ENCODE results near the gene NAA80. TPM values are rescaled to one million over a fixed set of nuclear protein-coding genes. Genes with fewer than 3 reads are reported as not detected.

The NAA80 gene
- total and polyA plus RNA-seq, 2 donors (not counting 3 experiments of a cell fraction or from before 2014, with no cell fraction given) = 9.0 to 13.1 TPM

- CTCF ChIA-PET = interaction anchor here (0.9 to 8.6 kb wide), 6 partner anchors 9 to 29 kb away, joined by 4 to 98 read pairs (median 11); partner anchors contain the start of gene GNAI2
- TSS peak; percentile 1 for BruUV-seq (replicated peaks)
- H3K9me1 ChIP-seq (replicated peaks; ENCODE audit: control insufficient read depth, extremely low read depth, insufficient read depth, low read length) = no peaks in the 10 kb centered on the region
- no peak overlapping the region for H3K9ac ChIP-seq (replicated peaks; ENCODE audit: extremely low read depth, insufficient read depth, low read length)
- H3K9me3 ChIP-seq (replicated peaks; ENCODE audit: control insufficient read depth, insufficient read depth, low read length) = no peaks in the 10 kb centered on the region
- dilution Hi-C loops (cut with MboI; ENCODE audit: extremely low pct_ligation_motif_present, low sequenced_read_pairs) = no loop called here
- TF ChIP-seq CTCF (IDR thresholded peaks at IDR 0.05; ENCODE audit: extremely low read depth in 1 of 2, insufficient read depth in 1 of 2, low read depth in 1 of 2, low read length in 2 of 2) (peak; percentile 50 to 73), POLR2A (IDR thresholded peaks at IDR 0.05; ENCODE audit: low read depth, low read length) (no peak)
- peak overlapping the region; percentile 19 for H3K27ac ChIP-seq (ENCODE audit: insufficient read depth, low read depth, low read length)
- no peak overlapping the region for H2AFZ ChIP-seq (ENCODE audit: low read depth, low read length)
- H3K4me3 ChIP-seq (replicated peaks in 1 of 3; ENCODE audit: insufficient read depth in 1 of 3, low read depth in 1 of 3, low read length in 3 of 3) = no peak overlapping the region
- no peaks in the 10 kb centered on the region for H3K27me3 ChIP-seq (ENCODE audit: control insufficient read depth in 2 of 2, insufficient read depth in 2 of 2, low read length in 2 of 2)
- H3K4me2 ChIP-seq (ENCODE audit: insufficient read depth, low read length) = no peak overlapping the region
- peaks cover 14 to 50% of the 10 kb centered on the region in 2 experiments for H3K36me3 ChIP-seq (ENCODE audit: control insufficient read depth in 2 of 2, extremely low read depth in 1 of 2, insufficient read depth in 2 of 2, low read length in 2 of 2)
- H3K4me1 ChIP-seq (ENCODE audit: control insufficient read depth, extremely low read depth, insufficient read depth, low read length) = peaks cover 53% of the 10 kb centered on the region
- peak; percentile 66 for DNase-seq (ENCODE audit: low read depth, low spot score)
- intact Hi-C loops (cut with micrococcal nuclease) = no loop called here
- H3K79me2 ChIP-seq (ENCODE audit: control insufficient read depth, insufficient read depth, low read length) = peaks cover 37% of the 10 kb centered on the region
- no peaks in the 10 kb centered on the region for H4K20me1 ChIP-seq (replicated peaks; ENCODE audit: control insufficient read depth, extremely low read depth, insufficient read depth, low read length)
- peak; percentile 72 for FAIRE-seq
- POLR2A ChIA-PET = interaction anchor here (1.2 kb wide), 1 partner anchor 10 kb away, joined by 3 read pairs; no protein-coding TSS in a partner anchor
These were observed 42.0 kb downstream of the NAA80 start for GRCh38 chr3:50256978-50257890.

DNA sequence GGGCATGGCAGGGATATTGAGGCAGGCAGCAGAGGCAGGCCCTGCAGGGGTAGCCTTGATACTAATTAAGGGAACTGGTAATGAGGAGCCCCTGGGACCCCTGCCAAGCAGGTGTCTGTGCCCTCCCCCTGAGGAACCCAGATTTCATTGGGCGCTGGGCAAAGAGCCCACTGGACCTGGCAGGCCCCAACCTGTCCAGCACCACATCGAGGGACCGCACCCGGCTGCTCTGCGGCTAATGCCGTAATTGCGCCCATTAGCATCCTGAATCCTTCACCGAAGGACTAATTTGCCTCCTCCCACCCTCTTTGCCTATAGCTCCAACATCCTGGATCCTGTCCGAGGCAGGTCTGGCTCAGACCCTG lies 44.0 kb downstream of the NAA80 start:
- no peak overlapping the region for H3K4me3 ChIP-seq (replicated peaks in 1 of 3; ENCODE audit: insufficient read depth in 1 of 3, low read depth in 1 of 3, low read length in 3 of 3)
- dilution Hi-C loops (cut with MboI; ENCODE audit: extremely low pct_ligation_motif_present, low sequenced_read_pairs) = no loop called here
- TF ChIP-seq JUN (IDR thresholded peaks at IDR 0.05; ENCODE audit: borderline replicate concordance, insufficient read depth, insufficient read length, low read depth) (no peak), FOS (IDR thresholded peaks at IDR 0.05; ENCODE audit: borderline replicate concordance, insufficient read depth, low read length) (no peak), EZH2 (IDR thresholded peaks at IDR 0.05; ENCODE audit: borderline replicate concordance, low read depth, low read length, severe bottlenecking) (no peak), GATA2 (IDR thresholded peaks at IDR 0.05; ENCODE audit: insufficient read depth, insufficient read length, low read depth, low read length) (no peak), CTCF (IDR thresholded peaks at IDR 0.05; ENCODE audit: extremely low read depth in 1 of 2, insufficient read depth in 1 of 2, low read depth in 1 of 2, low read length in 2 of 2) (no peak), MAX (IDR thresholded peaks at IDR 0.05; ENCODE audit: insufficient read depth, insufficient read length) (no peak), MYC (IDR thresholded peaks at IDR 0.05; ENCODE audit: low read depth, low read length) (no peak), POLR2A (IDR thresholded peaks at IDR 0.05; ENCODE audit: low read depth, low read length) (no peak), POLR2AphosphoS5 (IDR thresholded peaks at IDR 0.05; ENCODE audit: insufficient read depth, low read depth, low read length) (no peak)
- FAIRE-seq = no peak
- H3K9me3 ChIP-seq (replicated peaks; ENCODE audit: control insufficient read depth, insufficient read depth, low read length) = no peaks in the 10 kb centered on the region
- H3K9ac ChIP-seq (replicated peaks; ENCODE audit: extremely low read depth, insufficient read depth, low read length) = peak overlapping the region; percentile 59
- H3K4me2 ChIP-seq (ENCODE audit: insufficient read depth, low read length) = peak overlapping the region; percentile 6
- H3K36me3 ChIP-seq (ENCODE audit: control insufficient read depth in 2 of 2, extremely low read depth in 1 of 2, insufficient read depth in 2 of 2, low read length in 2 of 2) = peaks cover 16 to 63% of the 10 kb centered on the region in 2 experiments
- CTCF ChIA-PET = interaction anchor here (0.7 to 8.6 kb wide), 5 partner anchors 9 to 60 kb away, joined by 3 to 98 read pairs (median 11); partner anchors contain the start of gene GNAI2
- H3K79me2 ChIP-seq (ENCODE audit: control insufficient read depth, insufficient read depth, low read length) = peaks cover 57% of the 10 kb centered on the region
- no peaks in the 10 kb centered on the region for H3K9me1 ChIP-seq (replicated peaks; ENCODE audit: control insufficient read depth, extremely low read depth, insufficient read depth, low read length)
- peak overlapping the region; percentile 98 for H3K27ac ChIP-seq (ENCODE audit: insufficient read depth, low read depth, low read length)
- DNase-seq (ENCODE audit: low read depth, low spot score) = no peak
- no TSS peak for BruUV-seq (replicated peaks)
- POLR2A ChIA-PET = interaction anchor here (1.4 kb wide), 1 partner anchor 12 kb away, joined by 3 read pairs; no protein-coding TSS in a partner anchor
- no peaks in the 10 kb centered on the region for H3K27me3 ChIP-seq (ENCODE audit: control insufficient read depth in 2 of 2, insufficient read depth in 2 of 2, low read length in 2 of 2)
- peaks cover 59% of the 10 kb centered on the region for H3K4me1 ChIP-seq (ENCODE audit: control insufficient read depth, extremely low read depth, insufficient read depth, low read length)
- H2AFZ ChIP-seq (ENCODE audit: low read depth, low read length) = no peak overlapping the region
- H4K20me1 ChIP-seq (replicated peaks; ENCODE audit: control insufficient read depth, extremely low read depth, insufficient read depth, low read length) = no peaks in the 10 kb centered on the region
- intact Hi-C loops (cut with micrococcal nuclease) = loop anchor here (1.0 to 2.0 kb wide), 4 partner anchors 9 to 37 kb away; partner anchors contain the start of gene IFRD2

Data from endothelial cell of umbilical vein (primary cell).